Psoas muscle (tissue), 8 donors: ENCODE measurements around the gene IGF1R. TPM values are rescaled to one million over a fixed set of nuclear protein-coding genes. Genes with fewer than 3 reads are reported as not detected.
"Not testable (repeated sequence)": the region's sequence is repeated elsewhere in the genome, so short reads cannot be mapped to it uniquely, and the experiment has no call there.

ENCODE experiments used
- ATAC-seq, 4 donors: fragments of 200-7000 bp; cut with Tn5 transposase; one replicate each; pipeline ENCODE4 v1.9.1; 2020; ENCODE audit warnings: moderate library complexity in 3 of 4, mild to moderate bottlenecking in 2 of 4
- DNase-seq, 2 donors: peaks; one replicate each; pipeline ENCODE4 v3.0.0-alpha.2; 2020
- H3K27ac ChIP-seq: fragments of 200-600 bp; one replicate; pipeline ENCODE4 v1.8.0; 2022
- H3K27me3 ChIP-seq, 3 donors: fragments of 200-600 bp in 1 of 3; one replicate each; pipeline versions ENCODE4 v1.6.1 to v1.8.0; 2013 to 2022; ENCODE audit warnings: low read length in 2 of 3, mild to moderate bottlenecking in 2 of 3, moderate library complexity in 1 of 3; ENCODE audit not compliant: insufficient read depth in 3 of 3
- H3K36me3 ChIP-seq, 2 donors: fragments of 200-600 bp in 1 of 2; one replicate each; pipeline versions ENCODE4 v1.6.1 to v1.8.0; 2013 to 2022; ENCODE audit warnings: low read depth in 1 of 2, mild to moderate bottlenecking in 1 of 2, moderate library complexity in 1 of 2; ENCODE audit not compliant: insufficient read depth in 1 of 2
- H3K4me1 ChIP-seq: fragments of 200-600 bp; one replicate; pipeline ENCODE4 v1.8.0; 2022
- H3K4me3 ChIP-seq: fragments of 200-600 bp; one replicate; pipeline ENCODE4 v1.8.0; 2022; ENCODE audit warnings: mild to moderate bottlenecking
- H3K9me3 ChIP-seq: fragments of 200-600 bp; one replicate; pipeline ENCODE4 v1.8.0; 2022
- CTCF ChIP-seq: fragments of 200-600 bp; IDR thresholded peaks from one replicate; pipeline ENCODE4 v1.8.0; 2022; ENCODE audit warnings: antibody characterized with exemption
- WGBS, 3 donors: extraction: QIAGEN DNeasy Blood & Tissue Kit; methylation state at CpG; one replicate each; pipeline versions ENCODE4 v1.1.6 to v1.1.7; 2013; 5-methylcytosine and 5-hydroxymethylcytosine counted together
- intact Hi-C, 2 donors: fragments of 100-400 bp; cut with DNase I; formaldehyde crosslinking; loops; one replicate each; pipeline versions ENCODE4 v1.11.0 to v1.14.2; 2022
- polyA plus RNA-seq, 3 donors: library from polyadenylated mRNA; stranded (reverse); fragments of 200-250 nt; gene quantifications; one replicate each; pipeline ENCODE4 v1.2.3, GENCODE V29; 2013
- total RNA-seq, 4 donors: library from RNA; stranded (reverse); fragmentation: NEBNext Ultra II Directional in 2 of 4; extraction: Animal tissue kit (Norgen Biotek cat#: 25700) in 2 of 4; gene quantifications; one replicate each; pipeline versions ENCODE4 v1.2.1 to v1.2.4, GENCODE V29; 2021 to 2023
- donor health status: healthy with polysubstance abuse.
- donor health status: DM: no; HTN: no; CAD: no; lungs with moderate emphysema.
- donor health status: Bipolar disorder and iron deficiency.
- donor health status: healthy.
- donor health status: DM: yes; HTN: yes; CAD: no.
- donor health status: DM: no; HTN: no; CAD: no.
- donor health status: DM: no; HTN: no; CAD: no.
- donor health status: DM: yes; HTN: yes; CAD: no.

Gene IGF1R
- total and polyA plus RNA-seq, 7 donors, result 2.1 to 20.4 (median 12.0) TPM

- intact Hi-C loops, result loop anchor here in 1 of 2 donors (5.0 kb wide), 1 partner anchor 36 kb away; no protein-coding TSS in a partner anchor
- DNase-seq (no peak), ATAC-seq (no peak)
- Histone ChIP-seq H3K36me3 (no peaks in the 10 kb centered on the region), H3K4me3 (peak overlapping the region; percentile 28), H3K27ac (peak overlapping the region; percentile 43), H3K27me3 (no peaks in the 10 kb centered on the region), H3K4me1 (peaks cover 11% of the 10 kb centered on the region), H3K9me3 (no peaks in the 10 kb centered on the region)
- TF ChIP-seq CTCF, result no peak
- 71 to 91% (median 76%) methylated on average over 3 of the region's 3 CpGs for WGBS, 3 donors
Measured at GRCh38 chr15:98998279-98998678, 349.9 kb downstream of the IGF1R start.

- TF ChIP-seq CTCF, result no peak
- Histone ChIP-seq H3K27me3 (no peaks in the 10 kb centered on the region), H3K4me3 (no peak overlapping the region), H3K9me3 (no peaks in the 10 kb centered on the region), H3K4me1 (peaks cover 11% of the 10 kb centered on the region), H3K27ac (no peak overlapping the region), H3K36me3 (no peaks in the 10 kb centered on the region)
- intact Hi-C loops, result loop anchor here in 1 of 2 donors (5.0 kb wide), 1 partner anchor 37 kb away; no protein-coding TSS in a partner anchor
- ATAC-seq (no peak), DNase-seq (no peak)
- 76 to 89% (median 82%) methylated on average over 2 of the region's 2 CpGs for WGBS, 3 donors
Measured at GRCh38 chr15:98999233-98999632, 350.9 kb downstream of the IGF1R start.

GRCh38 chr15:99002226-99002625, 353.9 kb downstream of the IGF1R start:
- WGBS, 3 donors, result 82 to 92% (median 82%) methylated on average over 3 of the region's 3 CpGs
- ATAC-seq (no peak), DNase-seq (no peak)
- TF ChIP-seq CTCF, result no peak
- Histone ChIP-seq H3K27ac (peak overlapping the region; percentile 68), H3K4me3 (no peak overlapping the region), H3K9me3 (no peaks in the 10 kb centered on the region), H3K36me3 (no peaks in the 10 kb centered on the region), H3K27me3 (no peaks in the 10 kb centered on the region), H3K4me1 (peaks cover 14% of the 10 kb centered on the region)
- intact Hi-C loops, result no loop called here

GRCh38 chr15:99003317-99003716, 355.0 kb downstream of the IGF1R start:
- H3K27me3 ChIP-seq, H3K4me1 ChIP-seq, H3K9me3 ChIP-seq, H3K36me3 ChIP-seq, ATAC-seq, DNase-seq, intact Hi-C loops: not testable (repeated sequence)
- Histone ChIP-seq H3K4me3 (peak overlapping the region; percentile 50), H3K27ac (peak overlapping the region; percentile 68)
- 28 to 46% (median 35%) methylated on average over 8 to 10 of the region's 10 CpGs for WGBS, 3 donors

GRCh38 chr15:99004998-99005974, 356.9 kb downstream of the IGF1R start:
- peak; percentile 36 to 80 for DNase-seq
- WGBS, 3 donors, result 18 to 30% (median 26%) methylated on average over 34 to 35 of the region's 38 CpGs
- H3K27me3 ChIP-seq, intact Hi-C loops, H3K4me1 ChIP-seq, H3K36me3 ChIP-seq, H3K9me3 ChIP-seq: not testable (repeated sequence)
- ATAC-seq, result peak; percentile 86 to 93 (median 90)
- H3K27ac ChIP-seq, result peak overlapping the region; percentile 86
- peak overlapping the region; percentile 61 for H3K4me3 ChIP-seq
